ENCODE data around the gene GCLM.
"Not testable (repeated sequence)": the region's sequence is repeated elsewhere in the genome, so short reads cannot be mapped to it uniquely, and the experiment has no call there.

Gene GCLM

DNA sequence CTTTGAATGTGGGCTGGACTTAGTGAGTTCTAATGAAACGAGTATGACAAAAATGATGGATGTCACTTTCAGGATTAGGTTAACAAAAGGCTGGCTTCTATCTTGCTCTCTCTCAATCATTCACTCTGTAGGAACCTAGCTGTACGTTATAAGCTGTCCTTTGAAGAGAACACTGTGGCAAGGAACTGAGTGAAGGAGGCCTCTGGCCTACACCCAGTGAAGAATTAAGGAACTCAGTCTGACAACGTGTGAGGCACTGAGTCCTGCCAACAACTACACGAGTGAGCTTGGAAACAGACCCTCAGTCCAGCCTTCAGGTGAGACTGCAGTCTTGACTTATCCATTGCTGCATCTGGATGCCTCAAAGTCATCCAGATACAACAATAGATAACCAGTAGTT is 27.0 kb downstream of the GCLM start:
- DNase-seq = no peak

DNA sequence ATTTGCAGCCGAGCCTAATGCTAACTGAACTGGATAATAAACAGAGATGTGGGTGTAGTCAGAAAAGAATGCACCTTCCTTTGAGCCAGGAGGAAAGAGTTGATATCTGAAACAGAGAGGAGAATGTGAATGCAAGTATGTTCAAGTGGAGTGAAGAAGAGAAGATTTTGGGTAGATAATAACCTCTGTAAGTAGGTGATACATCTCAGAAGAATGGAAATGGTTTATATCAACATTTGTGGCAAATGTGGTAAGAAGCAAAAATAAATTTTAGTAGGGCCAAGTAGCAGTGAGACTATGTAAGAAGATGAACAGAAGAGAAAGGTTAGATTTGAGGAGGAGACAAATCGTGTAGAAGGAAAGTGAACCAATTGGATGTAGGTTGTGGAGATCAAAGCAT is 28.5 kb downstream of the GCLM start:
- DNase-seq = no peak

DNA sequence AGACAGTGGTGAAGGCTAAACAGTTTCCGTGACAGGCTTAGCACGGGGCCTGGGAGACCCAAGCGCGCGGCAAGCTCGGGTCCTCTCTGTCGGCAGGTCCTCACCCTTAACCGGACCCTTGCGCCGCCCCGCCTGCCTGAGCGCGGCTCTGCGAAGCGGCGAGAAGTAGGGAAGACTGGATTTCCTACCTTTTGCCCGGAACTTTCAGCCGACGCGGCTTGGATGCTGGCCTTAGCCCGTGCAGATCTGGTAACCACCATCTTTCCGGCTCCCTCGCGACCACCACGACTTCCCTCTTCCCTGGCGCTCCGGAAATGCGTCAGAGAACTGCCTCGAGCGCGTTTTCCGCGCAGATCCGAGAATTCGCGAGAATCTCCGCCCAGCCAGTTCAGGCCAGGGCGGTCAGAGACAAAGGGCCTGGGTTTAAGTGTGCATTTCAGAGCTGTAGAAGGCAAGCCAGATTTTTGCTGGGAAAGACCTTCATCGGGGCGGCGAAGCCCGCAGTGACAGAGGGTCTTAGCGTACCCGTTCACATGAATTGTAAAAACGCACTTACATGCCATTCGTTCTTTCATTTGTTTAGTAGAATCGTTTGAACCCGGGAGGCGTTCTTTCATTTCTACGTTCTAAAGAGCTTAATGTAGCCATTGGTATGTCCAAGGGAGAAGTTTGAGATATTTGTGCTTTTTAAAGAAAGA is 30.2 kb downstream of the GCLM start, which contains the start of gene DNTTIP2:
TSS of gene DNTTIP2 (minus strand) at position 318 of the 698 bp plus-strand sequence. CDS start at position 260, 58 bp downstream.
- DNase-seq = peak; percentile 91

DNA sequence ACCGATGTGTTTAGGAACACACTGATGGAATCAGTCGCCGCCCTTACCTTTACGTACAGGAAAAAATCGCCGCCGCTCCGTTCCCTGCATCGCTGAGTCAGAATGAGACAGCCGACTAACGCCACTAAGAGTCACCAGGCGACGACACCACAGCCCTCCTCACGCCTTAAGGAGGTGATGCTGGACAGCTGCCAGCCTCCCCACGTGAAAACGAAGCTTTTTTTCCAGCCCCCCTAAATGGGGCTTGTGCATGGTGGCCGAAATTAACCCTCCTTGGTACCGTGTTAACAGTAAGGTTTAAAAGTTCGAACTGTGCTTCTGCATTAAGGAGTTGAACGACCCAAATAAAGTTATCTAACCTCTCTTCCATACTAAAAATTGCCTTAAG is 30.7 kb downstream of the GCLM start:
- peak; percentile 67 for DNase-seq

DNA sequence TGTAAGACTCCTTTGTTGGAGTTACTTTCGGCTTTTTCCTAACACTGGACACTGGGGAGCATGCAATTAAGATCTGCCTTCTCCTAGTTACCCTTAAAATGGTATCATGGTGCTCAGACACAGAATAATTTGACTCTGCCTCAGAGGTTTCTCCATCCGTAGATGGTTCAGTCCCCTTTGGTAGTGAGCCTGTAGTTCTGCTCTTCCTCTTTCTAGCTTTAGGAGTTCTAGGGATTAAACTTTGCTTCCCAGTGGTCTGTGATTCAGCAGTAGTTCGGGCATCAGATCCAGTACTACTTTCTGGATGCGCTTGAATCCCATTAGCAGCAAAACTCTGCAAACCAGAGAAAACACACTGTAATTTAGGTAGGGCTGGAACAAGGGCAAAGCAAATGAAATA is 31.7 kb downstream of the GCLM start:
- no peak for DNase-seq

DNA sequence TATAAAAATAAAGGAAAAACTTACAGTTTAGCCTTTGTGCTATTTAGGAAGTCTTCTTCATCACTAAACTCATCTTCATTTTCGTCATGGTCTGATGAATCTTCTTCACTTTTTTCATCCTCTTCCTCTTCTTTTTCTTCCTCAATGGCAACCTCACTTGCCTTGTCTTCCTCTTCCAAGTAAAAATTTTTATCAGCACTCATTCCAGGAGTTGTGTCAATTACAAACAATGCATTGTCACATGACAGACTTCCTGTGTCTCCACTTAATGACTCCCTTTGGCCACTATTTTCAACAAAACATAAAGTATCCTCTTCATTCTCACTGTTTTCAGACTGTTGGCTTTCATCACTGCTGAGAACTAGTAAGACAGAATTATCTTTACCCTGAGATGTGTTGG is 33.0 kb downstream of the GCLM start:
- no peak for DNase-seq

DNA sequence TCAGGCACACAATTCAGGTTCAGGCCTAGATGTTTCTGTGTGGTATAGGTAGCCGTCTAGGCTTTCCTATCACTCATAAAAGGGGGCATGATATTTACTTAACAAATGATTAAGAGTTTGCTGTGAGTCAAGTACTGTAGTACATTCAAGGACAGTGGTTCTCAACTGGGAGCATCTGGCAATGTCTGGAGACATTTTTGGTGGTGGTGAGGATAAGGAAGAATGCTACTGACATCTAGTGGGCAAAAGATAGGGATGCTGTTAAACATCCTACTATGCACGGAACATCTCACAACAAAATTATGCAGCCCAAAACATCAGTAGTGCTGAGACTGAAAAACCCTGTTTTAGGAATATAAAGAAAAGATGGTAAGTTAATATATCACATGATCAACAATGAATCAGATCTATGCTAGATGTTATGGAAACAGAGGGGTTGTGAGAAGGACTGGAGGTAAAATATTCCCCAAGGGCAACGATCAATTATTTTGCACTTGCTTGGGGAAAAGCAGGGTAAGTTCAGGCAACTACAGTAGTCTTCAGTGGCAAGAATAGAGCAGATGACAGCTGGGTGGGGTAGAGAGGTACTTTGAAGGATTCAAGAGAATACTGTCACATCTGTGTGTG is 35.1 kb downstream of the GCLM start:
- peak; percentile 55 for DNase-seq

DNA sequence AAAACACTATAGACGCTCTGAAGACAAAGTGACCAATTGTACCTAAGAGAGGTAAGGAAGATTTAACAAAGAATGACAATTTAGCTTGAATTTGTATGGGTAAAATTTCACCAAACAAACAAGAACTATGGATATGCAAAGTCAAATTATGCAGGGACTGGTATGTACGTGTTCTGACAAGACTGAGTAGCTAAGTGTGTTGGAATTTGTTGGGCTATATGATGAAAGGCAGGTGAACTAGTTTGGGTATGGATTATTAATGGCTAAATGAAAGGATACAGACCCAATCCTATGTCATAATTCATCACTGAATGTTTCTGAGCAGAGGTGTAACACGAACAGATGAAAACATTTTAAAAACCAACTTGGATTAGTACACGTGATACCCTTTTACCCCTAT is 37.9 kb downstream of the GCLM start:
- DNase-seq = no peak

DNA sequence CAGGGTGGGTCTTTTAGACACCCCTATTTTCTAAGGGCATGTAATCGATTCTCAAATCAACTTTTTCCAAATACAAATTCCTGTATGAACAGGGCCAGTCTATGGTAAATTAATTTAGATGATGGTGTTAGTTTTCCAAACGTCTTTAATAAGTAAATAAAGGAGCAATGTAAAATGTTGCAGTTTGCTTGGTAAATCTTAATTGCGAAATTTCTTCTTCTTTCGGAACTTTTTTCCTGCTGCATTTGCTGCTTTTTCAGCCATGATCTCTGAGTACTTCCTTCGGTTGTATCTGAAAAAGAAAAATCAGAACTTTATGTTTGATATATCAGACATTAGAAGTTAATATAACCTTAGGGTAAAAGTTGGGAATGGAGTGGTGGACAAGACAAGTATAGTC is 39.6 kb downstream of the GCLM start:
- DNase-seq = no peak

DNA sequence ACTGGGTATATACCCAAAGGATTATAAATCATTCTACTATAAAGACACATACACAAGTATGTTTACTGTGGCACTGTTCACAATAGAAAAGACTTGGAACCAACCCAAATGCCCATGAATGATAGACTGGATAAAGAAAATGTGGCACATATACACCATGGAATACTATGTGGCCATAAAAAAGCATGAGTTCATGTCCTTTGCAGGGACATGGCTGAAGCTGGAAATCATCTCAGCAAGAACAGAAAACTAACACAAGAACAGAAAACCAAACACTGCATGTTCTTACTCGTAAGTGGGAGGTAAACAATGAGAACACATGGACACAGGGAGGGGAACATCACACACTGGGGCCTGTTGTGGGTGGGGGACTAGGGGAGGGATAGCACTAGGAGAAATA is 40.7 kb downstream of the GCLM start:
- not testable (repeated sequence) for DNase-seq

DNA sequence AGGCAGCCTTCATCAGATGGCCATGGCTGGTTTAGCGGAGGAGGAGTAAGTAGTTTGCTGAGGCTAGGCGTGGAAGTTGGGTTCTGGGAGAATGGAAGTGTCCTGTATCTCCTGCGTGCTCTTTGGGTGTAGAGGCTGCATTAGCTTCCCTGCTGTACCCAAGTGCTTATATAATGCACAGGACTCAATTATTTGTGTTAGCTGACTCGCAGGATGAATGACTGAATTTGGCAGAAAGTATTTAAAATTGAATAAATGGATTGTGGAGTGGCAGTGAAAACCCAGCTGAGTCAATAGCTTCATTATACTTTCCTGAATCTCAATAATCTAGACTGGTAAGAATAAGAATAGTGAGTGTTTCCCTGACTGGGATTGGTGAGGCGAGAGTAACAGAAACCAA is 44.0 kb downstream of the GCLM start:
- no peak for DNase-seq

DNA sequence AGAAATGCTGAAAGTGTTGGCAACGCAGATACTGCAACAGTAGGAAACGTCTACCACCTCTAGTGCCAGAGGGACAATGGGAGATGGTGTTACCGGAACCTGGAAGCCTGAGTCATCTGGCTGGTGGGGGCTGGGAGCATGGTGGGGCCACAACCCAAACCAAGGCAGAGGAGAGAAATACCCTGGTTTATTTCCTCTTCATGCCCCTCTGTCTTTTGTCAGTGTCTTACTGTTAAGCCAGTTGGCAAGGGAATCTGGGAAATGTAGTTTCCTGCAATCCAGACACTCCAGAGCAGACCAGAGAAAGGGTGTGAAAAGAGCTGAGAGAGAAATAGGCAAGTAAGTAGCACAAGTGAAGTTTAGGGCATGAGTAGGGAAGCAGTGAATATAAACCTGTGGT is 45.1 kb downstream of the GCLM start:
- no peak for DNase-seq

DNA sequence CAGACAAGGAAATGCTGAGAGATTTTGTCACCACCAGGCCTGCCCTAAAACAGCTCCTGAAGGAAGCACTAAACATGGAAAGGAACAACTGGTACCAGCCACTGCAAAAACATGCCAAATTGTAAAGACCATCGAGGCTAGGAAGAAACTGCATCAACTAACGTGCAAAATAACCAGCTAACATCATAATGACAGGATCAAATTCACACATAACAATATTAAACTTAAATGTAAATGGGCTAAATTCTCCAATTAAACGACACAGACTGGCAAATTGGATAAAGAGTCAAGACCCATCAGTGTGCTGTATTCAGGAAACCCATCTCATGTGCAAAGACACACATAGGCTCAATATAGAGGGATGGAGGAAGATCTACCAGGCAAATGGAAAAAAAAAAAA is 51.6 kb downstream of the GCLM start:
- DNase-seq = not testable (repeated sequence)

DNA sequence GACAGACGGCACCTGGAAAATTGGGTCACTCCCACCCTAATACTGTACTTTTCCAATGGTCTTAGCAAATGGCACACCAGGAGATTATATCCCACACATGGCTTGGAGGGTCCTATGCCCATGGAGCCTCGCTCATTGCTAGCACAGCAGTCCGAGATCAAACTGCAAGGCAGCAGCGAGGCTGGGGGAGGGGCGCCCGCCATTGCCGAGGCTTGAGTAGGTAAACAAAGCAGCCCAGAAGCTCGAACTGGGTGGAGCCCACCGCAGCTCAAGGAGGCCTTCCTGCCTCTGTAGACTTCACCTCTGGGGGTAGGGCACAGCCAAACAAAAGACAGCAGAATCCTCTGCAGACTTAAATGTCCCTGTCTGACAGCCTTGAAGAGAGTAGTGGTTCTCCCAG is 53.2 kb downstream of the GCLM start:
- not testable (repeated sequence) for DNase-seq

DNA sequence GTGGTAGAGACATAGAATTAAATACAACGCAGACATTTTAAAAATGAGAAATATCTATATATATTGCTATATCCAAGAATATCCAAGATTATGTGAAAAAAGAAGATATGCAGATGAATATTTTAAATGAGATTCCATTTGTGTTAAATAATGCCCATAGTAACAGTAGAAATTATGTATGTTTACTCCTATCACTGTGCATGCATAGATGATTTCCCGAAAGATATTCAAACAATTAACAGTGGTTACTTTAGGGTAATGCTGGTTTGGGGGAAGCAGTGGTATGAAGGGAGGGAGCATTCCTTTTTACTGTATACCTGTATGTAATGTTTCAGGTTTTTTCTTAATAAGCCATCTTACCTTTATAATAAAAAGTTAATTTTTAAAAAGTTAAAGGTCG is 55.3 kb downstream of the GCLM start:
- no peak for DNase-seq

DNA sequence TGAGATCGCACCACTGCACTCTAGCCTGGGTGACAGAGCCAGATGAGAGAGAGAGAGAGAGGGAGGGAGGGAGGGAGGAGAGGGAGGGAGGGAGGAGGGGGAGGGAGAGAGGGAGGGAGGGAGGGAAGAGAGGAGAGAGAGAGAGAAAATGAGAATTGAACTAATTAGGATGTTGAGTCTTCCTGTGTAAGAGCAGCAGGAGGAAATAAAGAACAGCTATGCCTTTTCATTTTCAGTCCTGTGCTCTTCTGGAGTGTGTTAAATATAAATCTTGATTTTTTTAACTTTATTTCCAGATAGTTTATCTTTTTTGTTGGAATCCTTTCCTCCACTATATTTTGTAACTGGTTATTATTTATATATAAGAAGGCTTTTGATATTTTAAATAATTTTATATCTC is 57.4 kb downstream of the GCLM start:
- DNase-seq = no peak

DNA sequence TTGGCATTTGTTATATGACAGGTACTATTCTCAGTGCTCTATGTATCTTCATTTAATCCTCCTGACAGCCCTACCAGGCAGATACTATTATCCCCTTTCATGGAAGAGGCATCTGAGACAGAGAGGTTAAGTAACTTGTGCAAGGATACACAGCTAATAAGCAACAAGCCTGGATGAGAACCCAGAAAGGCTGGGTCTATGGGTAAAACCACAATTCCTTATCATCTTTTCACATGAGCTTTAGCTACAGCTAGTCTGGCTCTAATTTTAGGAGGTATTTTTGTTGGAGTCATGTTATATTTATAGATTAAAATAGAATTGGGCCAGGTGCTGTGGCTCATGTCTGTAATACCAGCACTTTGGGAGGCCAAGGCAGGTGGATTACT is 57.9 kb downstream of the GCLM start:
- no peak for DNase-seq

DNA sequence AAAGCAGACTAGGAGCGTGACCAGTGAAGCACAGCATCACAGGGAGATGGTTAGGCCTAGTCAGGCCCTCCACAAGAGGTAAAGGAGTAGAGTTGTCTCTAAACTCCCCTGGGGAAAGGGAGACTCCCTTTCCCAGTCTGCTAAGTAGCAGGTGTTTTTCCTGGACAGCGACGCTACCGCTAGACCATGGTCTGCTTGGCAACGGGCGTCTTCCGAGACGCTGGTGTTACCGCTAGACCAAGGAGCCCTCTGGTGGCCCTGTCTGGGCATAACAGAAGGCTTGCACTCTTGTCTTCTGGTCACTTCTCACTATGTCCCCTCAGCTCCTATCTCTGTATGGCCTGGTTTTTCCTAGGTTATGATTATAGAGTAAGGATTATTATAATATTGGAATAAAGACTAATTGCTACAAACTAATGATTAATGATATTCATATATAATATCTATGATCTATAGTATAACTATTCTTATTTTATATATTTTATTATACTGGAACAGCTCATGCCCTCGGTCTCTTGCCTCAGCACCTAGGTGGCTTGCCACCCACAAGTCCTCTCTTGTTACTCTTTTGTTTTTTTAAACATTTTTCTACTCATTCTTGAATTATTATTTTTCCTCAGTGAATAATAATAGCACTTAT is 58.4 kb downstream of the GCLM start:
- peak; percentile 63 for DNase-seq

DNA sequence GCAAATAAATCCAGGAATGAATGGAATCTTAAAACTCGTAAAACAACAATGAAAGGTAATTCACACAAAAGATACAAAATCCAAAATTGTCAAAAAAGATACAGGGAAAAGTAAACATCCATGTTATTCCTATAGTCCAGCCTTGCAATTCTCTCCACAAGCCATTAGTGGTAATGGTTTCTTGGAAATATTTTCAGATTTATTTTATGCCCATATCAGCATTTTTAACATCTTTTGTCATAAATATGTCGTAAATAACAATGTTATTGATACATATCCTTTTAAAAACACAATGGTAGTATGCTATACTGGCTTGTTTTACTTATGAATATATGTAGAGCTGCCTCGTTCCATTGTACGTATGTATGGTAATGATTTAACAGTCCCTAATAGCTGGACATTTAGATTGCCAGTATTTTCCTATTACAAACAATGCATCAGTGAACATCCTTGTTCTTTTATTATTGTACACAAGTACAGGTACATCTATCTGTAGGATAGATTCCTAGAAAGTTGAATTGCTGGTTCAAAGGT is 60.8 kb downstream of the GCLM start:
- no peak for DNase-seq

DNA sequence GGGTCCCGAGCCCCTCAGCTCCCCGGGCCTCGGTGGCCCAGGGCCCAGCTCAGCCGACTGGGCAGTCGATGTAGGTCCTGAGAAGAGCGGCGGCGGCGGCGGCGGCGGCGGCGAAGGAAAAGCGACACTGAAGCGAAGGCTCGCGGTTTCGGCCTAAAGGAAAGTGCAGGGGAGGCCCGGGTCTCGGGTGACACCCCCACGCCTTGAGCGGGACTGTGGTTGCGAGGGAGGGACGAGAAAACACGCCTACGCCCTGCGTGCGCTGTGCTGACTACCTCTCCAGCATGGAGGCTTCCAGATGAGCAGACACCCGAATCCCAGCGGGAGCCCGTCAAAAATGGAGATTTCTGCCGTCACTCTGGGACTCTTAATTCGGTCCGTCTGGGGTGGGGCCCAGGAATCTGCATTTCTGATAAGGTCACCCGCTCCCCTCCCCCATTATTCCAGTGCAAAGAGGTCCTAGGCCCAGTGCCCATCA is 61.4 kb downstream of the GCLM start:
- DNase-seq = peak; percentile 79

DNA sequence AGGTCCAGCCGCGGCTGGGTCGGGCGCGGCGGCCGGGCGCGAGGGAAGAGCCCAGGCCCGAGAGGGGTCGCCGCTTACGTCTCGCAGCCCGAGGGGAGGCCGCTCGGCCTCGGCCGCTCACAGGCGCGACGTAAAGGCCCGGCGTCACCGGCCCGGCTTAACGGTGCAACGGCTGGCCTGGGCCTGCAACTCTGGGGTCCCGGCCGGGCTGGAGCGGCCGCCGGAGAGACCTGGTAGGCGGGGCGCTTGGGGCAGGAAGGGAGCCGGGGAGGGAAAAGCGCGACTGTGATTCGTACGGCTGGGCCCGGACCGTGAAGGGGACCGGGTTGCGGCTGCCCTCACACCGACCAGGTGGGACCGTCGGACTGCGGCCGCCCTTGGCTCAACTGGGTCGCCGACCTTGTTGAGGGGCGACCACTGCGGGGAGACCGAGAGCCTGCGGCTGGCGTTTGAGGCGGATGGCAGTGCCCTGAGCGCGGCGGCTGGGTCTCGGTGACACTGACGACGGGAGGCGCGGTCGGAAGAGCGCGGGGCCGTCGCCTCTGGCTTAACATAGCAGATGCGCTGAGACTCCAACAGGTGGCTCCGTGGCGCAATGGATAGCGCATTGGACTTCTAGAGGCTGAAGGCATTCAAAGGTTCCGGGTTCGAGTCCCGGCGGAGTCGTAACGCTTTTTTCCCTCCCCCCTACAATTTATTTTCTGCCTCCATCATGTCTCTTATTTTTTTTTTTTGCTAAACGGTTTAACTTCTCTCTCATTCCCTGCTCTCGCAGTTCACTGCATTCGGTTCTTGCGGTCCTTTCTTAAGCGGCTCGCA is 62.0 kb downstream of the GCLM start:
- peak; percentile 93 for DNase-seq

DNA sequence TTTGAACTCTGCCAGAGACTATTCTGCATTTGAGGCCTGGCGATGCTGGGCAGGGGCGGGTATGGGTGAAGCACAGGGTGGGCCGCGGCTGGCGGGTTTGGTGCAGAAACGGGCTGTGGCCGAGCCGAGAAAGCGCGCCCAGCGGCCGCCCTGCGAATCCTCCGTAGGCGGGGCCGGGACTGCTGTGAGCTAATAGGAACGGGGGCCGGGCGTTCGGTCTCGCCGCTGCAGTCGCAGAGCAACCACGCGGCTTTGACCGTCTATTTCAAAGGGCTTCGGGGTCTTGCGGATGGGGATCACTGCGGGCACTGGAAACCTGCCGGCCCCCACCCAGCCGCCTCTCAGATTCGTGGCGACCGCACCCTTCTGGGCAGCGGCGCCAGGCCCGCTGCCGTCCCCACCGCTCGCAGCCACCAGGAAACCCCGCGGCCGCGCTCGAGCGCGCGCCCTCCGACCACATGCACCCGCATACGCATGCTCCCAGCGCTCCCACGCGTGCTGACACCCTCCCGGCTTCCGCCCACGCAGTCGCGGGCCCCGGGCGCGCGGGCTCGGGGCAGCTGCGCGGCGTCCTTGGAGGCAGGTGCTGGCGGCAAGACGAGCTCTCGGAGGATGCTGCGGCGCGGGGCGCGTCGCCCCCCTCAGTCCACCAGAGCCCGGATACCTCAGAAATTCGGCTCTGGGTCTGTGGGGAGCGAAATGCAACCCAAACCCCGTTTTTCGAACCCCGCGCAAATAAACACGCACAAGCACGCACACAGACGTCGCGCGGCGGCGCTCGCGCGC is 62.8 kb downstream of the GCLM start:
- DNase-seq = peak; percentile 86
